B cell (primary cell): ENCODE results near the gene AMACR.

Source experiments
- CTCF ChIP-seq: fragments of 200-600 bp; IDR thresholded peaks from one replicate; pipeline ENCODE4 v1.8.0; 2022; ENCODE audit warnings: antibody characterized with exemption, mild to moderate bottlenecking
- EZH2 ChIP-seq: IDR thresholded peaks from 2 replicates; pipeline ENCODE4 v1.6.1; 2012; ENCODE audit warnings: borderline replicate concordance, low read depth, mild to moderate bottlenecking, moderate library complexity, low read length; ENCODE audit not compliant: insufficient read depth, poor library complexity, severe bottlenecking

- TF ChIP-seq EZH2 (no peak), CTCF (no peak)
These were observed 41.0 kb downstream of the AMACR start for GRCh38 chr5:33966805-33967204.
